Endometrial microvascular endothelial cells (primary cell): ENCODE results near the gene CACNA2D3. TPM values are rescaled to one million over a fixed set of nuclear protein-coding genes. Genes with fewer than 3 reads are reported as not detected.

Experiments
- in situ Hi-C: cut with HindIII; loops from 2 replicates; pipeline ENCODE4 v1.10.0; 2017; ENCODE audit warnings: low sequenced_read_pairs, low pct_unique_long_range_greater_than_20kb; ENCODE audit errors: inconsistent ontology term
- total RNA-seq: library from RNA; depleted of rRNA; stranded (reverse); fragments of >200 nt; gene quantifications from one replicate; pipeline ENCODE4 v1.2.3, GENCODE V29; 2015; ENCODE audit errors: inconsistent ontology term

Gene CACNA2D3
- total RNA-seq, 1 donor from 2014 or later: not detected

GRCh38 chr3:54983266-54984099 lies 861.1 kb downstream of the CACNA2D3 start:
- in situ Hi-C loops: no loop called here

- in situ Hi-C loops: no loop called here
Measured at GRCh38 chr3:54985856-54986255, 863.5 kb downstream of the CACNA2D3 start.

- in situ Hi-C loops: no loop called here
Measured at GRCh38 chr3:54986294-54986693, 863.9 kb downstream of the CACNA2D3 start.

GRCh38 chr3:54987719-54988118 lies 865.4 kb downstream of the CACNA2D3 start:
- in situ Hi-C loops: no loop called here

DNA sequence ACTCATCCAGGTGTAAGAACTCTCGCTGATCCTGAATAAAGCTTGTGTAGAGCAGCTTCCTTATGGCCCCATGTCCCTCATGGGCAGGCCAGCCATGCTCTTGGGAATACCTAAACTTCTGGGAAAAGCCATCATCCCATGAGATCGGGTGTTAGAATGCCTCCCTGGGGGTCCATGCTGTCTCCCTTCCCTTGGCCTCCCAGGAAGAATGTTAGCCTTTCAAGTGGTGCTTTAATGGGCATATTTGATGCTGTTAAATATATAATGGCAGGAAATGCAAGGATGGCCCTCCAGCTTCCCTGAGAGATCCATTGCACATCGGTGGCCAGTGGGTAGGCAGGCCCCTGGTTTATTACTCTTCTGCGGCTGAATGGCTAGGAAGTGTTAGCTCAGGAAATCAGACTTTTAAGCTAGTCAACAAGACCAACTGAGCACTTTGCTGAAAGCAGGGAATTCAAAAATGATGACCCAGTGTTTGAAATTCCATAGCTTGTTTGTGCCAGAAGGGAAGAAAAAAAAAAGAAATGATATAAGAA lies 866.0 kb downstream of the CACNA2D3 start:
- in situ Hi-C loops: no loop called here

GRCh38 chr3:54988838-54989630 lies 866.7 kb downstream of the CACNA2D3 start:
- in situ Hi-C loops: no loop called here

- in situ Hi-C loops: no loop called here
Measured at GRCh38 chr3:54994111-54994513, 871.8 kb downstream of the CACNA2D3 start.

DNA sequence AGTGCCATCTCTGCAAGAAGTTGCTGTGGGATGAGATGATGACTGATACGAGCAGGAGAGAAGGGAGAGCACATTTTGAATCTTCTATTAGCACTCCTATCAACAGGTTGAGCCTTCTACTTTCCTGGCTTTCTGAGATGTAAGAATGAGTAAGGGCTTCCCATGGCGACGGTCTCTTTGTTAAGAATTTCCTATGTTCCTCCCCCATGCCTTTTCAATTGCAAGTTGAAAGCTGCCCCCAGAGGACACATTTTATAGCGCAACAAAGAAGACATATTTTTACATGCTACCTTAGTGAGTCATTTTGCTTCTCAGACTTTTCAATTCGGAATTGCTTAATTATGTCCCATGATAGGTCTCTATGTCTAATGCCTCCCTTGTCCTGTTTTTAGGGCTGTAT lies 876.8 kb downstream of the CACNA2D3 start:
- in situ Hi-C loops: no loop called here

GRCh38 chr3:54999811-55000210 lies 877.5 kb downstream of the CACNA2D3 start:
- in situ Hi-C loops: no loop called here

DNA sequence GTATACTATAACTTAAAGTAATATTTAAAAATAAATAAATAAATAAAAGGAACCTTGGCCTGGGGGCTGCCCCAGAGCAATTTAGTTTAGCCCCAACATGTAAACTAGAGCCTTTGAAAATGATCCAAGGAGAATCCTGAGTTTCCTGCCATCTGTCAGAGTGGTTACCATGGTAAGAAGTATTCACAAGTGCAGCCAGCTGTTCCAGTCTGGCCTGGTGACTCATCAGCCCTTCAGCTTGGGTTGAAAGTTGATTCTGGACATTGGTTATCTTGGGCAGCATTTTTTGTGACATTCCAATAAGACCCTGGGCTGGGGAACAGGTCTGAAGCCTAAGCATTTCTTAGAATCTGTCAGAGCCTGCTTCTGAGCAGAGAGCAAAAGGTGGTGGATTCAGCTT lies 878.2 kb downstream of the CACNA2D3 start:
- in situ Hi-C loops: no loop called here

DNA sequence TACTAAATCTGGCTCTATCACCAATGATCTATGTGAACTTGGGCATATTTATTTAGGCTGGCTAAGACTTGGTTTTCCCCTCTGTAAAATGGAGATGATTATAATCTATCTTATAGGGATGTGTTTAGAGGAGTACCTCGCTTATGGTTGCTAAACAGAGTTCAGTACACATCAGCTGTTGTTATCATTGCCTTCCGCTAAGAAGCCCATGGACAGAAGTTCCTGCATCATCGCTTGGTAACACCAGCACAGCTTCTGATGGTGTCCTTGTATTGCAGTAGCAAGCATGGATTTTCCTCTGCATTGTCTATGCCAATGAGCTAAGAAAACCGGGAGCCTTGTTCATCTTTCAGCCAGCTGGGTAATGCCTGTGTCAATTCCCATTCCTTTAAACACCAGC lies 878.6 kb downstream of the CACNA2D3 start:
- in situ Hi-C loops: no loop called here

DNA sequence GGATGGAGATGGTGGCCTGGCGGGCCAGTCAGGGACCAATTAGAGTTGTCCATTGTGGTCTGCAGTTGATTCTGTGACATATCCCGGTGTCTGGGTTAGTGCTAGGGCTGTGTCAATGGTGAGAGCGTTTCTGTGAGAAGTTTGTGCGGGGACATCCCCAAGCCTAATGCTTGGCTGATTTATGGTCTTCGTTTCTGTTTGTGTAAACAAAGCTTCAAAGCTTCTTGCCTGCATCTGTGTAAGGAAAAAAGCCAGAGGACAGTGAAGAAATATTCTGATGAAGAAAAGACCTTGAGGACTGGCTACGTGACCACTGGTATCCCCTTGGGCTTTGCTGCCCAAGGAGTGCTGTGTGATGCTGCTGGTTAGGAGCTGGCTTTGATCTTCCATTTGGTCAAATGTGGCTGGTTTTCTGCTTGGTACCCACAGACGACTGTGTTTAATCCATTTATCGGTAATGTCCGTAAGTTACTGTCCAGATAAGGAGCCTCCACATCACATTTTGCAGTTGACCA lies 880.1 kb downstream of the CACNA2D3 start:
- in situ Hi-C loops: no loop called here

GRCh38 chr3:55006244-55006676 lies 883.9 kb downstream of the CACNA2D3 start:
- in situ Hi-C loops: no loop called here

DNA sequence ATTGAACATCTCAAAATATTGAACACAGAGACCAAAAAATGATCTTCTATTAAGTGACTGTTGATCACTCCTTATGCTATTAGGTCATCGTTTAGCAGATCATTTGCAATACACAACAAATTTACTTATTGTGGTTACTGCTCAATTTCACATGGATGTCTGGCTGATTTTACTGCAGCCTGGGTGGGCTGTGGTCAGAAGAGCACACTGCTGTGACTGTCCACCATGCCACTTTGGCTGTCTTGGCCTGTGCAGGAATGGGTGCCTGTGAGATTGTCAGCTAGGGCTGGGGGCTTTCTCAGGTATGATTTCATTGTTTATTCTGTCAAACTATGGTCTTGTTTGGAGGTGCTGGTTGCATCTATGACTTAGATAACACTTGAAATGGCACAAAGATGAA lies 885.6 kb downstream of the CACNA2D3 start:
- in situ Hi-C loops: no loop called here

DNA sequence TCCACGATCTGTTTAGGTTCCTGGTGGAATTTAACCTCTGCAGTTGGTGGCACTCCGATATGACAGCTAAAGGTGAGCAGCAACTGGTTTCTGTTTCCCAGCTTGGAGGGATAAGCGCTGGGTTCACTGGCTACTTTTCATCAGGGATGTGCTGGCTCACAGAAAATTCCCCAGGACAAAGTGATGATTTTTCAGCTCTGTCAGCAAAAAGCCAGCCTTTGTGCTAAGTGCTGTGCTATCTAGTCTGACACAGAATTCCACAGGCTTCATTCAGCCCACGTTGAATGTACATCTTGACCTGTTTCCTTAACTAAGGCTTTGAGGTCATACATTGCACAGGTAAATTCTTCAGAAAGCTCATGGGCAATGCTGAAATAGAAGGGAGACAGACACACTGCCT lies 887.0 kb downstream of the CACNA2D3 start:
- in situ Hi-C loops: no loop called here

- in situ Hi-C loops: no loop called here
Measured at GRCh38 chr3:55012091-55012490, 889.7 kb downstream of the CACNA2D3 start.

GRCh38 chr3:55013145-55013925 lies 891.0 kb downstream of the CACNA2D3 start:
- in situ Hi-C loops: no loop called here

DNA sequence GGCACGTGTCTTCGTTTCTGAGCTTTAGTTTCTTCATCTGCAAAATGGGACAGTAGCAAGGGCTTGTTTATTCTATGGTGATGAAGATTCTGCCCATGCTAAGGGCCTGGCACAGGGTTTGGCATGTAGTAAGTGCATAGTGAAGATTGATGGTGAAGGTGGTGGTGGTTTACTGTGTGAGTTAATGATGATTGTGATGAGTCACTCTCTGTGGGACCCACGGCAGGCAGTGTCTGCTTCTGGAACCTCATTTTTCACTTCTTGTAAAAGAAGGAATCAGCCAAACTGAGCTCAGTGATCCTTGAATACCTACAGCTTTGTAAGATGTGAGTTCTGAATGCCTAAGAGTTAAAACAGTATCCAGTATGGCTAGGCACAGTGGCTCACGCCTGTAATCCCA lies 891.7 kb downstream of the CACNA2D3 start:
- in situ Hi-C loops: no loop called here

DNA sequence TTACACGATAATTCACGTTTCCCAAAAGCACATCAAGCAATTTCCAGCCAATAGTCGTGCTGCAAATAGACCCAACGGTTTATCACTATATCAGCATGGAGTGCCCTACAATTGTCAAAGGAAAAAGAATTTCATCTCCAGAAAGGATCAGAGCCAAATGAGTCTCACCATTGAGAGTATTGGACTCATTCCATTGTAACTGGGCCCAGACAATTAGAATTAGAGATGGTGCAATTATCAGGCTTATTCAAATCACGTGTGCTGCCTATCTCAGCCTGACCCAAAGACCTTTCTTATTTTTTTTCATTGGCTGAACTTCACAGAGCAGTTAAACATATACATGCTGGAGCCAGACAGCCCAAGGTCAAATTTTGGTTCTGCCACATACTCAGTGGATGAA lies 892.6 kb downstream of the CACNA2D3 start:
- in situ Hi-C loops: no loop called here
